Measurements from ENCODE around the gene OTUB2. TPM values are rescaled to one million over a fixed set of nuclear protein-coding genes. Genes with fewer than 3 reads are reported as not detected.

OTUB2 gene
- polyA plus RNA-seq, 1 of the 3 experiments (the other 2 are of a cell fraction): 1.4 TPM

DNA sequence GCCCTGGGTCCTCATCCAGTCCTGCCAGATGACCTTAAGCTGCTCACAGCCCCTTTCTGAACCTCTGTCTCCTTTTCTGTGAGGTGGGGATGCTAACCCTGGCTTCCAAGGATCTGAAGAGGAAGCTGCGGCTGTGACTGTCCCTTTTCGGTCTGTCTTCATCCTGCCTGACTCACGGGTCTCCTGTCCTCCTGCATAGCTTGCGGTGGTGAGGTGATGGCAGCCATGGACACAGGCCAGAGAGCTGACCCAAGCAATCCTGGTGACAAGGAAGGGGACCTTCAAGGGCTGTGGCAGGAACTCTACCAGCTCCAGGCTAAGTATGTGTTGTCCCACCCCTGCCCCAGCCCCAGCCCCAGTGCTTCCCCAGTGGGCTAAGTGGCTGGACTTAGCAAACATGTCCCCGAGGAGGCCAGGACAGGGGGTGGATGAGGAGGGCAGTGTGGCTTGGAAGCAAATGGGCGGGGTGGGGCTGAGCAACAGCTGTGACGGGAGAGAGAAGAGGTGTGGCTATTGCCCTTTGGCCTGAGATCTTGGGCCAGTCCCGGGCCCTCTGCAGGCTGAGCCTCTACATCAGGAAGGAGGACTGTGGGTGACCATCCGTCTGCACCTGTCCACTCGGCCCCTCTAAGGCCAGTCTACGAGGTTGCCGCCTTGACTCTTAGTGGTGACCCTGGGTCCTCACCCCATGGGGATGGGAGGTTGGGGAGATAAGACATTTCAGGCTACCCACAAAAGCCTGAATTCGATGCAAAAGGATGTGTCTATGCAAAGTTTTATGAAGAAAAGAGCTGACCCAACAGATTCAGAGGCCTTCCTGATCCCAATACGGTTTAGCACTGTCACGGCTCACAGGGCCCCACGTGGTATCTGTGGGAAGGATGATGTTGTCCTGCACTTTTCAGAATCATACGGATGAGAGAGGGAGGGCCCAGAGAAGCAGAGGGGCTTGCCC lies 27.9 kb upstream of the OTUB2 start:
- Histone ChIP-seq H3K36me3 (replicated peaks in 1 of 2; ENCODE audit: control insufficient read depth in 1 of 2, insufficient read depth in 2 of 2, low read length in 1 of 2) (no peaks in the 10 kb centered on the region), H3F3A (replicated peaks; ENCODE audit: insufficient read depth) (peaks cover 10% of the 10 kb centered on the region), H3K9ac (no peak overlapping the region), H3K4me1 (ENCODE audit: control insufficient read depth in 1 of 2, insufficient read depth in 2 of 2, low read depth in 1 of 2, low read length in 1 of 2) (peaks cover 5 to 11% of the 10 kb centered on the region in 2 experiments; a peak in 3 of 4 replicates), H3K27me3 (ENCODE audit: insufficient read depth) (no peaks in the 10 kb centered on the region), H3K27ac (ENCODE audit: low read depth in 2 of 2, low read length in 1 of 2) (no peak overlapping the region), H3K9me2 (no peaks in the 10 kb centered on the region), H3K79me2 (ENCODE audit: insufficient read depth) (no peaks in the 10 kb centered on the region), H4K20me1 (ENCODE audit: insufficient read depth) (no peaks in the 10 kb centered on the region), H3K9me3 (no peaks in the 10 kb centered on the region), H3K4me3 (ENCODE audit: low read depth in 2 of 2, low read length in 1 of 2) (no peak overlapping the region), H2AFZ (ENCODE audit: low read depth) (no peak overlapping the region), H3K4me2 (no peak overlapping the region)
- WGBS (ENCODE audit: low lambda C conversion rate): 88% methylated on average over 14 of the region's 17 CpGs
- ChIA-PET POLR2A (no interaction called here), CTCF (interaction anchor here (1.1 to 11.9 kb wide), 5 partner anchors 14 to 138 kb away, joined by 3 to 219 read pairs (median 6); no protein-coding TSS in a partner anchor)
- no peak for DNase-seq
- TF ChIP-seq RFX5 (IDR thresholded peaks at IDR 0.05; ENCODE audit: low read length): no peak
- TF ChIP-seq PBX3 (IDR thresholded peaks at IDR 0.05): no peak
- TF ChIP-seq SMC3 (IDR thresholded peaks at IDR 0.05; ENCODE audit: low read depth, low read length): no peak
- TF ChIP-seq NRF1 (IDR thresholded peaks at IDR 0.05; ENCODE audit: low read depth, low read length): no peak
- no peak for TF ChIP-seq FOSL2 (IDR thresholded peaks at IDR 0.05; ENCODE audit: borderline replicate concordance, low read depth)
- no peak for TF ChIP-seq TAF1 (IDR thresholded peaks at IDR 0.05; ENCODE audit: borderline replicate concordance, low read depth, low read length)
- TF ChIP-seq USF1 (IDR thresholded peaks at IDR 0.05; ENCODE audit: borderline replicate concordance, low read depth): no peak
- TF ChIP-seq, protein P1, sequence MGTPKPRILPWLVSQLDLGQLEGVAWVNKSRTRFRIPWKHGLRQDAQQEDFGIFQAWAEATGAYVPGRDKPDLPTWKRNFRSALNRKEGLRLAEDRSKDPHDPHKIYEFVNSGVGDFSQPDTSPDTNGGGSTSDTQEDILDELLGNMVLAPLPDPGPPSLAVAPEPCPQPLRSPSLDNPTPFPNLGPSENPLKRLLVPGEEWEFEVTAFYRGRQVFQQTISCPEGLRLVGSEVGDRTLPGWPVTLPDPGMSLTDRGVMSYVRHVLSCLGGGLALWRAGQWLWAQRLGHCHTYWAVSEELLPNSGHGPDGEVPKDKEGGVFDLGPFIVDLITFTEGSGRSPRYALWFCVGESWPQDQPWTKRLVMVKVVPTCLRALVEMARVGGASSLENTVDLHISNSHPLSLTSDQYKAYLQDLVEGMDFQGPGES (IDR thresholded peaks at IDR 0.05; ENCODE audit: low read depth, low read length): no peak
- no peak for TF ChIP-seq SIN3A (IDR thresholded peaks at IDR 0.05; ENCODE audit: borderline replicate concordance, low read depth, low read length)
- TF ChIP-seq JUND (IDR thresholded peaks at IDR 0.05): no peak
- TF ChIP-seq, protein P2, sequence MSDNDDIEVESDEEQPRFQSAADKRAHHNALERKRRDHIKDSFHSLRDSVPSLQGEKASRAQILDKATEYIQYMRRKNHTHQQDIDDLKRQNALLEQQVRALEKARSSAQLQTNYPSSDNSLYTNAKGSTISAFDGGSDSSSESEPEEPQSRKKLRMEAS (IDR thresholded peaks at IDR 0.05; ENCODE audit: low read depth): no peak
- TF ChIP-seq, protein P3, sequence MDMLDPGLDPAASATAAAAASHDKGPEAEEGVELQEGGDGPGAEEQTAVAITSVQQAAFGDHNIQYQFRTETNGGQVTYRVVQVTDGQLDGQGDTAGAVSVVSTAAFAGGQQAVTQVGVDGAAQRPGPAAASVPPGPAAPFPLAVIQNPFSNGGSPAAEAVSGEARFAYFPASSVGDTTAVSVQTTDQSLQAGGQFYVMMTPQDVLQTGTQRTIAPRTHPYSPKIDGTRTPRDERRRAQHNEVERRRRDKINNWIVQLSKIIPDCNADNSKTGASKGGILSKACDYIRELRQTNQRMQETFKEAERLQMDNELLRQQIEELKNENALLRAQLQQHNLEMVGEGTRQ (IDR thresholded peaks at IDR 0.05; ENCODE audit: borderline replicate concordance, low read depth, low read length): no peak
- no peak for TF ChIP-seq ELF1 (IDR thresholded peaks at IDR 0.05)
- TF ChIP-seq, protein P4, sequence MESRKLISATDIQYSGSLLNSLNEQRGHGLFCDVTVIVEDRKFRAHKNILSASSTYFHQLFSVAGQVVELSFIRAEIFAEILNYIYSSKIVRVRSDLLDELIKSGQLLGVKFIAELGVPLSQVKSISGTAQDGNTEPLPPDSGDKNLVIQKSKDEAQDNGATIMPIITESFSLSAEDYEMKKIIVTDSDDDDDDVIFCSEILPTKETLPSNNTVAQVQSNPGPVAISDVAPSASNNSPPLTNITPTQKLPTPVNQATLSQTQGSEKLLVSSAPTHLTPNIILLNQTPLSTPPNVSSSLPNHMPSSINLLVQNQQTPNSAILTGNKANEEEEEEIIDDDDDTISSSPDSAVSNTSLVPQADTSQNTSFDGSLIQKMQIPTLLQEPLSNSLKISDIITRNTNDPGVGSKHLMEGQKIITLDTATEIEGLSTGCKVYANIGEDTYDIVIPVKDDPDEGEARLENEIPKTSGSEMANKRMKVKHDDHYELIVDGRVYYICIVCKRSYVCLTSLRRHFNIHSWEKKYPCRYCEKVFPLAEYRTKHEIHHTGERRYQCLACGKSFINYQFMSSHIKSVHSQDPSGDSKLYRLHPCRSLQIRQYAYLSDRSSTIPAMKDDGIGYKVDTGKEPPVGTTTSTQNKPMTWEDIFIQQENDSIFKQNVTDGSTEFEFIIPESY (IDR thresholded peaks at IDR 0.05; ENCODE audit: borderline replicate concordance, low read depth): no peak
- no peak for TF ChIP-seq POLR2AphosphoS5 (IDR thresholded peaks at IDR 0.05; ENCODE audit: low read depth, low read length)
- TF ChIP-seq GABPA (IDR thresholded peaks at IDR 0.05; ENCODE audit: low read depth): no peak
